ENCODE measurements around the gene ALKBH4. TPM values are rescaled to one million over a fixed set of nuclear protein-coding genes. Genes with fewer than 3 reads are reported as not detected.
"Not testable (repeated sequence)": the region's sequence is repeated elsewhere in the genome, so short reads cannot be mapped to it uniquely, and the experiment has no call there.

ALKBH4 gene
- total RNA-seq, 1 donor from 2014 or later = 7.1 TPM

DNA sequence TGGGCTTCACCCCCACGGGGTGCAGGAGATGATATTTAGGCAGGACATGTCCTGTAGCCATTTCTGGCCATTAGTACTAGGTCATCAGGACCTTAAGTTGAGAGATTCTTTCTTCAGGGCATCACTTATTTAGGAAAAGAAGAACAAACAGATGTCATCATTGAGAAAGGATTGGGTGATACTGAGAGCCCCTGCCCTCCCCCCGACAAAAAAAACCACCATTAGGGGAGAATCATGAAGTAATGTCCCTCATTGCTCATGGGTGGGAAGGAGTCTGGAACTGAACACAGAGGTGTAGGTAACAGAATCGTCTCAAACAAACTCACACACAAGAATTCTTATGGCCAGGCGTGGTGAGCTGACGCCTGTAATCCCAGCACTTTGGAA lies 37.7 kb downstream of the ALKBH4 start:
- DNase-seq = no peak

DNA sequence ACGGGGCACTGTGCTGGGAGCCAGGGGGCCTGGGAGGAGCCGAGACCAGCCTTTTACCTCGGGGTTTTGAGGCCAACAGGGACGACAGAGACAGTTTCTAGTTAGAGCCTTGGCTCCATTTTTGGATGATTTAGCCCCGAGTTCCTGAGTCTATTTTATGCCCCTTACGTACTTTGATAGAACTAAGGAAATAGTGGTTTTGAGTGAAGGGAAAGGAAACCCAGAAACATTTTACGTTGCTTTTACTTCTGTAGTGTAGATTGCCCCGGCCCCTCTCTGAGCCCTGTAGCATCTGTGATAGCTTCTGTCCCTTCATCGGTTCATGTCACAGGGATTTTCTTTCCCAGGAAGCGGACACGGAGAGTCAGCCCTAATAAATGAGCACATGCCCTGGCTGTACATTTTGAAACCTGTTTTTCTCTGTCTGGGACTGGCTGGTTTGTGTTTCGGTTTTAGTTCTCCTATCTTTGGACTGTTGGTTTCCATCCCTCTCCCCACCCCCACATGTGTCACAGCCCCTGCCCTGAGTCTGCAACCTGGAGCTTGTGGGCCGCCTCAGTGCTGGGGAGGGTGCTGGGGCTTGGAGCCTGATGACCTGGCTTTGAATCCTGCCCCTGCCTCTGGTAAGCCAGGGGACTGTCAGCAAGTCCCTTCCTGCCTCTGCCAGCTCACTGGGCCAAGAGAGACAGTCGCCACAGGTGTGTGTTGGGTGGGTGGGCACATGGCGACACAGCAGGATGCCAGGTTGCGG lies 38.2 kb downstream of the ALKBH4 start:
- DNase-seq = no peak

DNA sequence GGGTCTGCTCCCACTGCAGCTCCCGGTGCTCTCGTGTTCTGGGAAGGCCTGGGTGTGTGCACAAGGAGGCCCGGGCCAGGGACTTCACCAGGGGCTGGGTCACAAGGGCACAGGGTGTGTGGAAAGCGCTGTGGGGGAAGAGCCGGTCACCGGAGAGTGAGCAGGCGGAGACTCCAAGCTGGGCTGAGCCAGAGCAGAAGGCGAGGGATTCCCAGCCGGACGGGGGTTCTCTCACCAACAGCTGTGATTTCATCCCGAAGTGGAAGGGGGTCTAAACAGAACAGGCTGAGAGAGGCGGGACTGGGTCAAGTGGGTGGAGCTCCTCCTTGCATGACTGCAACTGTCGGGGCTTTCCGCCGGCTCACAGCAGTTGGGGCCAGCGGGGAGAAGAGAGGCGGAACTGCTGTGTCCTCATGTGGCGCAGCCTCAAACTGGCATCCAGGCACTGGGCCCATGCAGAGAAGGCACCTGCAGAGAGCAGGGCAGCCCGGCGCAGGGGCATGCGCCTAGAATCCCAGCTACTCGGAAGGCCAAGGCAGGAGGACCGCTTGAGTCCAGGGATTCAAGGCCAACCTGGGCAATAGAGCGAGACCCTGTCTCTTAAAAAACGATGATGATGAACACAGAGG lies 38.9 kb downstream of the ALKBH4 start:
- DNase-seq = no peak

DNA sequence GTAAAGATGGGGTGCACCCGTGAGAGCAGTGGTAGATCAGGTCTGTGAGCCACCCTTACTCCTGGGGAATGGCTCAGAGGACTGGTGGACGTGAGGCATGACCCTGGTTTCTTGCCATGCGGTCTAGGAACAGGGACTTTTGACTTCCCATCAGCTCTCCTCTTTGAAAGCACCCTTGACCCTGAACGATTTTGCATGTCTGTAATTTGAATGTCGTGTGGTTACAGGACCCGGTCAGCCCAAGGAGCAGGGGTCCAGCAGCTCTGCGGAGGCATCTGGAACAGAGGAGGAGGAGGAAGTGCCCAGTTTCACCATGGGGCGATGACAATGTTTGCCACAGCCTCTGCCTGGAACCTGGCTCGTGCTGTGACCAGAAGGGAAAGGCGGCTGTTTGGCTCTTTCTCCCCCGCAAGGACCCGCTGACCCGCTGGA lies 39.9 kb downstream of the ALKBH4 start:
- no peak for DNase-seq

DNA sequence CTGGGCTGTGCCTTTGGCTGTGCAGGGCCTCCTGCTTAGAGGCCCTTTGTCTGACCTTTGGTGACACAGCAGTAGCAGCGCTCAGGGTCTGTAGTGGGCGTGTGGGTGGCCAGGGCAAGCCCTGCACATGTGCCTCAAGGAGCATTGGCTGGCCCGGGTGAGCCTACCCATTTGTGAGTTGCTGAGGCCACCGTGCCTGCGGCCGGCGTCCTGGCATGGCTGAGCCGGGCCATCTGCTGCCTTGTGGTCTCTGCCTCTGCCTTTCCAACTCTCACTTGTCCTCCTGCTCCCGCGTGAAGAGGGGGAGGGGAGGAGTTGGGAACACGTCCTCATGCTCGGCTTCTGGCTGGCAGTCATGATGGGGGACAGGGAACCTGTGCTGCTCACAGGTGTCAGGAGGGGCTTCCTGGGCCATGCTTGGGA lies 40.5 kb downstream of the ALKBH4 start:
- DNase-seq = no peak

DNA sequence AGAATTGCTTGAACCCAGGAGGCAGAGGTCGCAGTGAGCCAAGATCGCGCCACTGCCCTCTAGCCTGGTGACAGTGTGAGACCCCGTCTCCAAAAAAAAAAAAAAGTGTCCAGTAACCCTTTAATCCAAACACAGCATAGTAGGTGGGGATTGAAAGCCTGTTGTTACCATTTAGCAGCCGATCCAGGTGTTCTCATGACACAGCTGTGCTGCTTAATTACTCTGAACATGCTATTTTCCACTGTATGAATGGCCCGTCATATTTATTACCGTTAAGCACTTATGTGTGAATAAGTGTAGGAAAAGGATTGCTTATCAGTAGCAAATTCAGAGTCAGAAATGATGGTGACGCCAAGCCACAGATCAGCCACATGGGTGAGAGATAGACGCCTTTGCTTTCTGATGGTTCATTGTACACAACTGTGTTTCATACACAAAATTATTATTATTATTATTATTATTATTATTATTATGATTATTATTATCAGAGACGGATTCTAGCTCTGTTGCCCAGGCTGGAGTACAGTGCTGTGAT lies 42.9 kb downstream of the ALKBH4 start:
- no peak for DNase-seq

DNA sequence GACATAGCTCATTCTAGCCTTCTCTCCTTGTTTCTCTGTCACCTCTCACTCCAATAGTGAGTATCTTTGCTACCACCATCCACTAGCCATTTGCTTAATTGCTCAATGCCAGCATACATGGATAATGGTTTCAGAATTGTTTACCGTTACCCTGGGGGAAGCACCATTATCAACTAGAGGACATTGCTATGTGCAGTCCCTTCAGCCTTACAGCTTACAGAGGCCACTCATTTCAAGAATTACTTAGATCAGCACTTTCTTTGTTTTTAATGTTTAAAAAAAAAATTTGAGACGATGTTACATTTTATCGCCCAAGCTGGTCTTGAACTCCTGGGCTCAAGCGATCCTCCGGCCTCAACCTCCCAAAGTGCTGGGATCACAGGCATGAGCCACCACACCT lies 46.1 kb downstream of the ALKBH4 start:
- no peak for DNase-seq

DNA sequence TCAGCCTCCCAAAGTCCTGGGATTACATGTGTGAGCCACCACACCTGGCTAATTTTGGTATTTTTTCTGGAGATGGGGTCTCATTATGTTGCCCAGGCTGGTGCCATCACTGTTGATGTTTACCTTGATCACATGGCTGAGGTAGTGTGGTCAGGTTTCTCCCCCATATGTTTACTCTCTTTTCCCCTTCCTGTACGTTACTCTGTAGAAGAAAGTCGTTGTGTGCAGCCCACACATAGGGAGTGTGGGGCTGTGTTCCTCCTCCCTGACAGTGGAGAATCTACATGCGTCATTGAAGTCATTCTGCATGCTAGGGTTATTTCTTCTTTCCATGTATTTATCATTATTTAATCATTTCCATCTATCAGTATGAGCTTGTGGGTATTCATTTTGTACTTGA lies 47.6 kb downstream of the ALKBH4 start:
- DNase-seq = no peak

DNA sequence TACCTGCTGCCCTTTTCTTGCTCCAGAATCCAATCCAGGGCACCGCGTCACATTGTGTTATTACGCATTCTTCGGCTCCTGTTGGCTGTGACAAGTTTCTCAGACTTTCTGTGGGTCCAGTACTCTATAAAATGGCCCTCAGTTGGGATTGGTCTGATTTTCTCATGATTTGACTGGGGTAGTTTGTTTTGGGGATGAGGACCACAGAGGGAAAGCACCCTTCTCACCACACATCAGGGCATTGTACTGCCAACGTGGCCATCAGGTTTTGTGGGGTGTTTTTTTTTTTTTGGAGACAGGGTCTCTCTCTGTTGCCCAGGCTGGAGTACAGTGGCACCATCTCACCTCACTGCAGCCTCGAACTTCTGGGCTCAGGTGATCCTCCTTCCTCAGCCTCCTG lies 48.3 kb downstream of the ALKBH4 start:
- no peak for DNase-seq

DNA sequence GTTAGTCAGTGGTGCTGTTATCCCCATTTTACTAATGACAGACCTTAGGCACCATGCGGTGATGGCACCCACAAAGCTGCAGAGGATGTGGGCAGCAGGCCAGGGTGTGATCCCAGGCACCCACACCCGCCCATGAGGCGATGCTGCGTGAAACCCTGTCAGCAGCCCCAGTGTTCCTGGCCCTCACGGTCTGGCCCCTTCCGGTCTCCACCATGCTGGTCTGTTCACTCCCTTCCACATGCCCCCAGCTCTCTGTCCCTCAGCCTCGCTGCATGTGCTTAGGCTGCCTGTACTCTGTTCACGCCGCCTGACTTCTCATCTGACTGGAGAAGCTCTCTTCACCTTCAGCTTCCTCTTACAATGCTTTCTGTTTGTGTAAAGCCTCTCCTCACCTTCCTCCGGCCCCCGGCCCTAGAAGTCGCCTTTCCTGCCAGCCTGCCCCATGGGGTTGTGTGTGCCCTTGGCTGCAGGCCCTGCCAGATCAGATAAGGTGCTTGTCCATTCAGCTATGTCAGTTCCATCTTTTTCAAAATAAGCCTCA lies 48.9 kb downstream of the ALKBH4 start:
- no peak for DNase-seq

DNA sequence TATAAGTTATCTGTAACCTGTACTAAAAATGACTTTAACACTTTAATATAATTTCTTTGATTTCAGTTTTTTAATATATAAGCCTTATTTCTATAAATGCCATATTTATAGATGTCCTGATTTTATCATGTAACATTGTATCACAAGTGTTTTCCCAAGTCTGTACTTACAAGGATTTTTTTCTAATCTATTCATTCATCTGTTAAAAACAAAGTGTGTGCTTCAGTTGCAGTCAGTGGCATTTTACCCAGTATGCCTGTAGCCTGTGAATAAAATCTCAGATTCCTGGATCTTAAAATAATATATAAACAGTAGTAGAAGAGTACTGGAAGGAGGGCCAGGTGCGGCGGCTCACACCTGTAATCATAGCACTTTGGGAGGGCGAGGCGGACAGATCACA lies 51.1 kb downstream of the ALKBH4 start:
- DNase-seq = no peak

DNA sequence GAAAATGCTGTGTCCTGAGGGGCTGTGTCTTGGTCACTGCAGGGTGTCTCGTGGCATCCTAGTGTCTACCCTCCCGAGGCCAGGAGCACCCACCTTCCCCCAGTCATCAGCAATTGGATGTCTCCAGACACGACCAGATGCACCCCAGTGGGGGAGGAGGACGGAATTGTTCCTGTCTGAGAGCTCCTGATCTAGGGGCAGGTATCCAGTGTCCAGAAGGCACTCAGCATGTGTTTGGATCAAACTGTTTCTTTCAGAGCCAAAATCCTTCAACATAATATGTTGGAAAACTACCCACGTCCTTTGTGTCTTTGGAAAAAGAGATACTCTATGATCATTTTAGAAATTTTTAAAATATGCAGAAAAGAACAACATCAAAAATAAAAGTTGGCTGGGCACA lies 51.6 kb downstream of the ALKBH4 start:
- DNase-seq = no peak

DNA sequence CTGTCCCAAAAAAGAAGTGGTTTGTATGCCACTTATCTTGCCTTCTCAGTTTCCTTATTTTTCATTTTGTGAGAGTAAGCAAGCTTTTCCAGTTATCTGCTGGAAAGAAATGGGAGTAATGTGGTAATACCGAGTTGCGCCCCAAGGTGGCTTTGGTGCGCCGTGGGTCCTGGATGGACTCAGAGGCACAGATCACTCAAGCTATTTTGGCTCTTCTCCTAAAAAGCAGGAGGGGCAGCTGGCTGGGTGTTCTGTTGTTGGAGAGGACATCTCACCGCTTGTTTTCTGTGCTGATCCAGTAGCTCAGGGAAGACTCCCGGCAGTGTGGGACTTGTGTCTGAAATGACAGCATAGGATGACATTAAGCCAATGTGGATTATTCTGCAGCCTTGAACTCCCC lies 52.1 kb downstream of the ALKBH4 start:
- no peak for DNase-seq

DNA sequence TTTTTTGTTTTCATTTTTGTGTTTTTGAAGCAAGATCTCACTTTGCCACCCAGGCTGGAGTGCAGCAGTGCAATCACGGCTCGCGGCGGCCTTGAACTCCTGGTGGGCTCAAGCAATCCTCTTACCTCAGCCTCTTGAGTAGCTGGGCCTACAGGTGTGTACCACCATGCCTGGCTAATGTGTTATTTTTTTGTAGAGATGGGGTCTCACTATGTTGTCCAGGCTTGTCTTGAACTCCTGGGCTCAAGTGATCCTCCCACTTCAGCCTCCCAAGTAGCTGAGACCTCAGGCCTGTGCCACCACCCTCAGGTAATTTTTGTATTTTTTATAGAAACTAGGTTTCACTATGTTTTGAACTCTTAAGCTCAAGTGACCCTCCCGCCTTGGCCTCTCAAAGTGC lies 53.7 kb downstream of the ALKBH4 start:
- no peak for DNase-seq

DNA sequence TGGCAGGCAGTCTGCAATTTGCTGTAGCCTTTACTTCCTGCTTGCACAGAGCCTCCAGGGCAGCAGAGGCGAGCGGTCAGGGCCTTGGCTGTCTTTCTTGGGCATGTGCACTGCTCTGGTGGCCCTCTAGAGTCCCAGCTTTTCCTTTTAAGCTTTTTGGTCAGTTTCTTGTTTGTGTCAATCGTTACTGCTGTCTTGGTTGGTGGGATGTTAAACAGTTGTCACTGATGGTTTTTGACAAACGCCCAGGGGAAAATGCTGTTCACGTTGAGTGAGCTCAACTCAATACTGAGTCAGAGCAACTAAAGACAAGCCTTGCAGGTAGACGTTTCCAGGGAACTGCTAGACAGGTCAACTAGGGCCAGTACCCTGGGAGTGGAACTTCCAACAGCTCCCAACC lies 54.5 kb downstream of the ALKBH4 start:
- DNase-seq = no peak

DNA sequence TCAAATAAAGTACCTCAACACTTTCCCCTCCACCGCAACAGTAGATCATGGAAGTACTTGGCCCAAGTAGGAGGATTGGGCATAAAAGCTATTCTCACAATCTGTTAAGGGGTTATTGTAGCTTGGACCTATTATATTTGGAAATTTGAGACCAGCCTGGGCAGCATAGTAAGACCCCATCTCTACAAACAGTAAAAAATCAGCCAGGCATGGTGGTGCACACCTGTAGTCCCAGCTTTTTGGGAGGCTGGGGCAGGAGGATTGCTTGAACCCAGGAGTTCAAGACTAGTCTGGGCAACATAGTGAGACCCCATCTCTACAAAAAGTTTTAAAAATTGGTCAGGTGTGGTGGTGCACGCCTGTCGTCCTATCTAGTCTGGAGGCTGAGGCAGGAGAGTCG lies 55.3 kb downstream of the ALKBH4 start:
- no peak for DNase-seq

DNA sequence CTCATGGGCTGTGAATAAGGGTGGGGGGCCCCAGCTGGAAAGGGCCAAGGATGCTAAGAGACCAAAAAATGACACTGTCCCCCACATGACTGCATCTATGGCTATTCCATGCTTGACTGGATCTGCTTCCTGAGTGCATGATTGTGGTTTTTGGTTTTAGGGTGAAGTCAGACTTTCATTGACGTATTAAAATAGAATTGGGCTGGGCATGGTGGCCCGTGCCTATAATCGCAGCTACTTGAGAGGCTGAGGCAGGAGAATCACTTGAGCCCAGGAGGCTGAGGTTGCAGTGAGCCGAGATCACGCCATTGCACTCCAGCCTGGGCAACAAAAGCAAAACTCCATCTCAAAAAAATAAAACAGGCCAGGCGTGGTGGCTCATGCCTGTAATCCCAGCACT lies 56.1 kb downstream of the ALKBH4 start:
- DNase-seq = not testable (repeated sequence)

DNA sequence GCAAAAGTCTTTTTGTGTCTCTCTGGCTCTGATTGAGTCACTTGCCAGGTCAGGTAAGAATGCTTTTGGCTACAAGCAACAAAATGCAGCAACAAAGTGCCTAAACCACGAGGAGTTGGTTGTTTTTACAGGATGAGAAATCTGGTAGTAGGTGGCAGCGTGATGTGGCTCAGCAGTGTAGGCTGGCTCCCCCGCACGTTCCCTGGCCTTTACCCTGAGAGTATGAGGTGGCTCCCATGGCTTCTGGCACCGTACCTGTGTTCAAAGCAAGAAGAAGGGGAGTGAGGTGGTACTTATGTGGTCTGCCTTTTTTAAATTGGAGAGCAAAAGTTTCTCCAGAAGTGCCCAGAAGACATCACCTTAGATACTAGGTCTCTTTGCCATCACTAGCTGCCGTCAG lies 56.8 kb downstream of the ALKBH4 start:
- no peak for DNase-seq

Other genes with a start within 250 kb of the ALKBH4 start
- gene SH2B2, start 178.0 kb downstream of the ALKBH4 start, total RNA-seq = 2.0 TPM
- gene SPDYE6, start 108.4 kb downstream of the ALKBH4 start, total RNA-seq = not detected
- gene PRKRIP1, start 68.5 kb downstream of the ALKBH4 start, total RNA-seq = 18.0 TPM
- 5.2 TPM for gene ORAI2, start 31.3 kb downstream of the ALKBH4 start, total RNA-seq
- 8.0 TPM for gene LRWD1, start 121 bp upstream of the ALKBH4 start, total RNA-seq
- 12.4 TPM for gene POLR2J, start 14.1 kb upstream of the ALKBH4 start, total RNA-seq
- 6.7 TPM for gene RASA4B, start 52.9 kb upstream of the ALKBH4 start, total RNA-seq
- 16.2 TPM for gene UPK3BL2, start 78.8 kb upstream of the ALKBH4 start, total RNA-seq
- gene SPDYE2, start 86.4 kb upstream of the ALKBH4 start, total RNA-seq = not detected
- gene POLR2J3, start 107.7 kb upstream of the ALKBH4 start, total RNA-seq = 27.6 TPM
- gene RASA4, start 151.9 kb upstream of the ALKBH4 start, total RNA-seq = 26.5 TPM
- 37.9 TPM for gene UPK3BL1, start 177.9 kb upstream of the ALKBH4 start, total RNA-seq
- not detected for gene SPDYE2B, start 185.5 kb upstream of the ALKBH4 start, total RNA-seq
- 3.6 TPM for gene POLR2J2, start 206.8 kb upstream of the ALKBH4 start, total RNA-seq

Data from skin of body (tissue), 2 donors.